SU-DHL-6 (cell line): ENCODE measurements around the gene ITGA2B.
"Not testable (repeated sequence)": the region's sequence is repeated elsewhere in the genome, so short reads cannot be mapped to it uniquely, and the experiment has no call there.

Experiments
- H2AFZ ChIP-seq: fragments of 200-600 bp; sonication (generic); 2 replicates; pipeline ENCODE4 v1.6.1; 2014; ENCODE audit warnings: low read depth, mild to moderate bottlenecking, moderate library complexity, mixed read lengths, antibody characterized with exemption, low read length; ENCODE audit not compliant: severe bottlenecking
- H3F3A ChIP-seq: fragments of 200-600 bp; shearing (Covaris generic); 2 replicates; pipeline ENCODE4 v1.6.0; 2016; ENCODE audit warnings: antibody characterized with exemption, mild to moderate bottlenecking; ENCODE audit not compliant: insufficient read depth
- H3K27ac ChIP-seq: fragments of 200-600 bp; sonication (generic); 2 replicates; pipeline ENCODE4 v1.5.1; 2016; ENCODE audit warnings: low read depth, mild to moderate bottlenecking, low read length, moderate library complexity, mixed read lengths
- H3K27me3 ChIP-seq: fragments of 200-600 bp; sonication (generic), shearing (Covaris generic); 2 replicates; pipeline ENCODE4 v1.6.0; 2014; ENCODE audit warnings: mild to moderate bottlenecking, low read length
- H3K36me3 ChIP-seq: fragments of 200-600 bp; sonication (generic); 2 replicates; pipeline ENCODE4 v1.6.1; 2014; ENCODE audit warnings: mild to moderate bottlenecking, low read length, mixed read lengths
- H3K4me2 ChIP-seq: fragments of 300-600, 200-600 bp; shearing (Covaris generic), sonication (generic); 2 replicates; pipeline ENCODE4 v1.6.0; 2014; ENCODE audit warnings: low read length, low read depth, mild to moderate bottlenecking; ENCODE audit not compliant: poor library complexity, severe bottlenecking
- H3K4me3 ChIP-seq: fragments of 200-600 bp; sonication (generic); 2 replicates; pipeline ENCODE4 v1.5.1; 2014; ENCODE audit warnings: antibody characterized with exemption, low read length, mild to moderate bottlenecking, mixed read lengths; ENCODE audit not compliant: insufficient read depth, poor library complexity, severe bottlenecking
- H3K79me2 ChIP-seq: fragments of 200-600 bp; sonication (generic); 2 replicates; pipeline ENCODE4 v1.6.1; 2014; ENCODE audit warnings: mild to moderate bottlenecking, low read length, moderate library complexity; ENCODE audit not compliant: insufficient read depth
- H3K9ac ChIP-seq: fragments of 200-600 bp; sonication (generic); 2 replicates; pipeline ENCODE4 v1.7.0; 2014; ENCODE audit warnings: mild to moderate bottlenecking, low read length
- H3K9me2 ChIP-seq: fragments of 200-600 bp; sonication (generic); replicated peaks from 2 replicates; pipeline ENCODE4 v1.6.1; 2014; ENCODE audit warnings: low read length; ENCODE audit not compliant: insufficient read depth
- H3K9me3 ChIP-seq: fragments of 200-600 bp; sonication (generic); 2 replicates; pipeline ENCODE4 v1.6.1; 2014; ENCODE audit warnings: low read length, mixed read lengths; ENCODE audit not compliant: insufficient read depth
- H4K20me1 ChIP-seq: fragments of 200-600 bp; sonication (generic); 2 replicates; pipeline ENCODE4 v1.6.1; 2014; ENCODE audit warnings: low read depth, mild to moderate bottlenecking, antibody characterized with exemption, low read length, moderate library complexity, mixed read lengths
- CTCF ChIP-seq: fragments of 200-600 bp; sonication (generic); IDR thresholded peaks from one replicate; pipeline ENCODE4 v1.5.1; 2017; ENCODE audit warnings: antibody characterized with exemption, mild to moderate bottlenecking, low read length, moderate library complexity; ENCODE audit not compliant: insufficient read depth, poor library complexity, severe bottlenecking
- EZH2phosphoT487 ChIP-seq: fragments of 200-600 bp; sonication (generic), shearing (Covaris generic); conservative IDR thresholded peaks from 2 replicates; pipeline ENCODE4 v1.6.1; 2018; ENCODE audit warnings: mild to moderate bottlenecking, antibody characterized with exemption, low read length, moderate library complexity, mixed read lengths

Gene ITGA2B

GRCh38 chr17:44334315-44334714 is 55.1 kb downstream of the ITGA2B start:
- Histone ChIP-seq H3F3A (peaks cover 4% of the 10 kb centered on the region; the same call in 1 of the 2 replicates), H3K4me3 (no peak overlapping the region), H3K79me2 (no peaks in the 10 kb centered on the region), H3K9ac (no peak overlapping the region), H3K27me3 (no peaks in the 10 kb centered on the region), H3K27ac (no peak overlapping the region), H3K9me2 (no peaks in the 10 kb centered on the region), H2AFZ (no peak overlapping the region), H3K9me3 (no peaks in the 10 kb centered on the region), H3K36me3 (no peaks in the 10 kb centered on the region), H4K20me1 (no peaks in the 10 kb centered on the region), H3K4me2 (no peak overlapping the region)
- no peak for TF ChIP-seq CTCF
- TF ChIP-seq EZH2phosphoT487, result no peak

GRCh38 chr17:44333371-44333770 is 56.1 kb downstream of the ITGA2B start:
- Histone ChIP-seq H3K4me2 (no peak overlapping the region), H3K9me2 (no peaks in the 10 kb centered on the region), H3F3A (peaks cover 8% of the 10 kb centered on the region), H4K20me1 (no peaks in the 10 kb centered on the region), H3K79me2 (no peaks in the 10 kb centered on the region), H3K9ac (no peak overlapping the region), H3K27me3 (no peaks in the 10 kb centered on the region), H3K4me3 (no peak overlapping the region), H3K9me3 (no peaks in the 10 kb centered on the region), H3K27ac (no peak overlapping the region), H2AFZ (no peak overlapping the region), H3K36me3 (no peaks in the 10 kb centered on the region)
- TF ChIP-seq EZH2phosphoT487, result no peak
- TF ChIP-seq CTCF, result no peak

- peaks cover 16% of the 10 kb centered on the region for H3F3A ChIP-seq
- TF ChIP-seq CTCF (peak; percentile 57), EZH2phosphoT487 (no peak)
- H3K79me2 ChIP-seq, result no peaks in the 10 kb centered on the region
- H3K9ac ChIP-seq, result no peak overlapping the region
- H3K9me2 ChIP-seq, result no peaks in the 10 kb centered on the region
- H3K4me2 ChIP-seq, result peak overlapping the region; percentile 13
- H3K27me3 ChIP-seq, result no peaks in the 10 kb centered on the region
- H3K36me3 ChIP-seq, result no peaks in the 10 kb centered on the region
- peak overlapping the region; percentile 85 for H2AFZ ChIP-seq
- H3K9me3 ChIP-seq, result no peaks in the 10 kb centered on the region
- H4K20me1 ChIP-seq, result no peaks in the 10 kb centered on the region
- peak overlapping the region; percentile 33 for H3K27ac ChIP-seq
- no peak overlapping the region for H3K4me3 ChIP-seq
These were observed 58.1 kb downstream of the ITGA2B start for GRCh38 chr17:44331249-44331760.

- not testable (repeated sequence) for H3K79me2 ChIP-seq
These were observed 59.2 kb downstream of the ITGA2B start for GRCh38 chr17:44330263-44330662.

GRCh38 chr17:44329516-44329915 is 59.9 kb downstream of the ITGA2B start:
- H3K9me3 ChIP-seq, H3K27me3 ChIP-seq, H2AFZ ChIP-seq, H3K9me2 ChIP-seq, H3K4me3 ChIP-seq, H3K79me2 ChIP-seq, H3K36me3 ChIP-seq, H4K20me1 ChIP-seq, H3K4me2 ChIP-seq, H3K27ac ChIP-seq, H3K9ac ChIP-seq: not testable (repeated sequence)
- peaks cover 26% of the 10 kb centered on the region for H3F3A ChIP-seq

More at GRCh38 chr17:44330263-44330662, 59.2 kb downstream of the ITGA2B start:
- not testable (repeated sequence) for H3K27ac ChIP-seq, H3K4me3 ChIP-seq, H3K27me3 ChIP-seq, H3K4me2 ChIP-seq, H3K9me3 ChIP-seq, H4K20me1 ChIP-seq, H3K36me3 ChIP-seq, H3K9ac ChIP-seq, H3K9me2 ChIP-seq, H2AFZ ChIP-seq
- H3F3A ChIP-seq, result peaks cover 26% of the 10 kb centered on the region
